IPS DF 6.9 (cell line): ENCODE results near the gene NSMF.

ENCODE experiments used
- DNase-seq: peaks from one replicate; pipeline ENCODE4 v3.0.0-alpha.2; 2013; ENCODE audit warnings: low read depth, low spot score
- H3K27ac ChIP-seq: one replicate; pipeline ENCODE4 v1.5.1; 2013; ENCODE audit warnings: low read length, control low read depth
- H3K27me3 ChIP-seq: 2 replicates; pipeline ENCODE4 v1.6.1; 2013; ENCODE audit warnings: mild to moderate bottlenecking, low read length; ENCODE audit not compliant: control insufficient read depth, insufficient read depth
- H3K36me3 ChIP-seq: 2 replicates; pipeline ENCODE4 v1.6.1; 2013; ENCODE audit warnings: low read length; ENCODE audit not compliant: control insufficient read depth, insufficient read depth
- H3K4me1 ChIP-seq: 2 replicates; pipeline ENCODE4 v1.6.1; 2013; ENCODE audit warnings: low read length; ENCODE audit not compliant: control insufficient read depth, insufficient read depth
- H3K4me3 ChIP-seq: 2 replicates; pipeline ENCODE4 v1.5.1; 2013; ENCODE audit warnings: mild to moderate bottlenecking, low read length
- H3K9me3 ChIP-seq: 2 replicates; pipeline ENCODE4 v1.6.1; 2013; ENCODE audit warnings: low read length, inconsistent platforms; ENCODE audit not compliant: control insufficient read depth, insufficient read depth
- WGBS: extraction: QIAGEN DNeasy Blood & Tissue Kit; methylation state at CpG from one replicate; pipeline ENCODE4 v1.1.7; 2013; ENCODE audit warnings: mixed read lengths, missing lambda C conversion rate; ENCODE audit not compliant: insufficient read length, insufficient coverage; 5-methylcytosine and 5-hydroxymethylcytosine counted together

Gene NSMF

DNA sequence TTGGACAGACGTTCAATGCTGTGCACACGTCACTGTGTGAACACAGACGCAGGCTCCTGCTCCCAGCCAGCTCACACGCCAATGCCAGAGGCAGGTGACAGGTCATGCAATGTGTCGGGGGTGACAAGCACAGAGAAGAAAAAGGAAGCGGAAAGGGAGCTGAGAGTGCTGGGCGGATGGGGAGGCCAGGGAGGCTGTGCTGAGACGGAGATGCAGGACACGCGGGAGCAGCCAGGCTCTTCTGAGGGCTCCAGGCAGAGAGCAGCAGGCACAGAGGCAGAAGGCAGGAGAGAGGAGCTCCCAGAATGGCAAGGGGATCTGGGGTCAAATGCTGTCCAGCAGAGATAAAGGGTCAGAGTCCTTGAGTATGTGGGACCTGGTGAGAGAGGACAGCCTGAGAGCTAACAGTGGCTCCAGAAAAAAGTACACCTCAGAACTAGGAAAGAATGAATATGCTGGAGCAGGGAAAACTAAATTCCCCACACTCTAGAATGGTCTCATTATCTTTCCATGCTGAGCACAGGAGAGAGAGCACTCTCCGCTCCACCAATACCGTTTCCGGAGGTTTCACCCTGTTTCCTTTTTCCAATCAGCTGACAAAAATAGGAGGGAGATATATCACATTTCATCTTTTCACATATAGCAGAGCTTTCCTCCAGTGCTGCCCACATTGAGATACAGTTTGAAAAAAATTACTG, 32.8 kb upstream of the NSMF start:
- H3K4me1 ChIP-seq: 0 out of 2 replicates have a peak, but pooled peaks cover 1% of the 10 kb centered on the region
- H3K27me3 ChIP-seq: no peaks in the 10 kb centered on the region
- H3K36me3 ChIP-seq: no peaks in the 10 kb centered on the region
- no peak for DNase-seq
- no CpG with 5 or more reads among the region's 13 CpGs for WGBS
- no peak overlapping the region for H3K27ac ChIP-seq
- H3K4me3 ChIP-seq: no peak overlapping the region
- H3K9me3 ChIP-seq: no peaks in the 10 kb centered on the region

DNA sequence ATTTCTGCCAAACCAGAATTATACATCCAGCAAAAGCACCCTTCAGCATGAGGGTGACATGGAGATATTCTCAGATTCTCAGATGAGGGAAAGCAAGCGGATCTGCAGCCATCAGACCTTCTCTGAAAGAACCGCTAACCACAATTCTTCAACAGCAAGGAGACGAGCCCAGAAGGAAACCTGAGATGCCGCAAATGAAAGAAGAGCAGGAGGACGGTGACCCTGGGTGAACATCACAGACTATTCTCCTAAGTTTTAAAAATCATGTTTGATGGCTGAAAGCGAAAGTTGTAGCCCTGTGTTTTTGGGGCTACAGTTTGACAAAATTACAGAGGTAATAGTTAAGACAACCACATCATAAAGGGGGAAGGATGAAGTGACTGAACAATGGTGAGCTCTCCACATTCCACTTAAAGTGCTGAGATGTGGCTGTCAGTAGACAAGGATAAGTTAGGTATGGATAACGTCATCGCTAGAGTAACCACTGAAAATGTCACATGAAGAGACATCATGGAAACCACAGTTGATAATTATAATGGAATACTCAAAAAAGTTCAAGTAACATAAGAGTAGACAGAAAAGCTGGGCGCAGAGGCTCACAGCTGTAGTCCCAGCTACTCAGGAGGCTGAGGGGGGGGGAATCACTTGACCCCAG, 31.5 kb upstream of the NSMF start:
- H3K4me3 ChIP-seq: no peak overlapping the region
- H3K9me3 ChIP-seq: no peaks in the 10 kb centered on the region
- H3K27me3 ChIP-seq: no peaks in the 10 kb centered on the region
- H3K36me3 ChIP-seq: no peaks in the 10 kb centered on the region
- H3K4me1 ChIP-seq: 0 out of 2 replicates have a peak, but pooled peaks cover 1% of the 10 kb centered on the region
- no CpG with 5 or more reads among the region's 9 CpGs for WGBS
- no peak overlapping the region for H3K27ac ChIP-seq
- no peak for DNase-seq

DNA sequence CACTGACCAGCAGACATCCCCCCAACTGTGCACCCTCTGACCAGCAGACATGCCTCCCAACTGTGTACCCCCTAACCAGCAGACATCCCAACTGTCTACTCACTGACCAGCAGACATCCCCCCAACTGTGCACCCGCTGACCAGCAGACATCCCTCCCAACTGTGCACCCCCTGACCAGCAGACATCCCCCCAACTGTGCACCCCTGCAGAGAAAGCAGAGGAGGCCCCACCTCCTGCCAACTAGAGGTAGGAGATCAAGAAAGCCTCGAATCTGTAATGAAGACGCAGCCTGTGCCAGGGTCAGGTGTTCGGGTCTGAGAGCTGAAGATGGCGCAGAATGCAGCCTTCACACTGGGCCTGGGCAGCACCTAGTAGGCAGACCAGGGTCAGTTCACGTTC, 29.8 kb upstream of the NSMF start:
- peaks cover 1% of the 10 kb centered on the region; the same call in 1 of the 2 replicates for H3K4me1 ChIP-seq
- H3K4me3 ChIP-seq: no peak overlapping the region
- H3K36me3 ChIP-seq: no peaks in the 10 kb centered on the region
- no peaks in the 10 kb centered on the region for H3K9me3 ChIP-seq
- no peak overlapping the region for H3K27ac ChIP-seq
- H3K27me3 ChIP-seq: no peaks in the 10 kb centered on the region
- no peak for DNase-seq
- no CpG with 5 or more reads among the region's 6 CpGs for WGBS

DNA sequence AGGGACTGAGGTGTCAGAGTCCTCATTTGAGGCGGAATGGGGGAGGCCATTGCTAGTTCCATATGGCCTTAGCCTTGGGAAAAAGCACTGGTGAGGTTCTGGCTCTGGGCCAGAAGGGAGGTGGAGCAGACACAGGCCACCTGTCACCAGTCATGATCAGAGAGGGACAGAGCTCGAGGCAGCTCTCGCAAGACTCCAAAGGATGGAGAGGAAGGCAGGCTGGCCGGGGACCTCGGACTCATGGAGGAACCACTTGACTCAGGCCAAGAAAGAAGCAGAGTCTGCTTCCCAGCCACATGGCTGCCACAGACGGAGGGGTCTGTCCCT, 29.2 kb upstream of the NSMF start:
- no peak for DNase-seq
- no peak overlapping the region for H3K27ac ChIP-seq
- peaks cover 1% of the 10 kb centered on the region; the same call in 1 of the 2 replicates for H3K4me1 ChIP-seq
- no peaks in the 10 kb centered on the region for H3K36me3 ChIP-seq
- no peak overlapping the region for H3K4me3 ChIP-seq
- no peaks in the 10 kb centered on the region for H3K9me3 ChIP-seq
- no CpG with 5 or more reads among the region's 6 CpGs for WGBS
- no peaks in the 10 kb centered on the region for H3K27me3 ChIP-seq

DNA sequence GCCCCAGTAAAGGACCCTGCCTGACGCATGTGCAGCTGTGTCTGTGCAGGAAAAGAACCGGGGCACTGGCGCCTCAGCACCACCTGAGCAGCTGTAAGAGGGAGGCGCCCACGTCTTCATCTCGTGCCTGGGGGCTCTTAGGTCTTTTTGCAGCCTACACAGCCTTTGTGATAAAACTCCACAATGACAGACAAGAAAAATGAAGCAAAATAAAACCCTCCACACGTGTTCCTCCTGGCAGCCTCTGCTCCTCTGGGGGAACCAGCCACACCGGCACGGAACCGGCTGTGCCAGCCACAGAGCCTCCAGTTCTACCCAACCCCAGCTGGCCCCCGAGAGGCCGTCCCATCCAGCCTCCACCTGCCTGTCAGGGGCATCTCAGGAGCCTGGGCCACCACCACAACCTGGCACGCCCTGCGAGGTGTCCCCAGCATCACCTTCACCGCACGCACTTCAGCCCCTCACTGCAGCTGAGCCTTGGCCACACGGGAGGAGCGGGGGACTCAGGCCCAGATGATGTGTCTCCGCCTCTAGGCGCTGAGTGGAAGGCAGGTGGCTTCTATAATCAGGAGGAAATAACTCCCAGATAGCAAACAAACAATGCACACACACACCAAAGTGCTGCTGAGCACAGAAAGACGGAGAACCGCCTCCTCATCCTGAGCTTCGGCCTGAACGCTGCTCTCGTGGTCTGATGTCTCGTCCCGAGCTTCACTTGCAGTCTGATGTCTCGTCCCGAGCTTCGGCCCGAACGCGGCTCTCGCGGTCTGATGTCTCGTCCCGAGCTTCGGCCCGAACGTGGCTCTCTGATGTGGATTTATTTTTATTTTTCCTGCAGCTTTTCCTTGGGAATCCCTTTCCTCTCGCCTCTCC, 28.6 kb upstream of the NSMF start:
- DNase-seq: no peak

DNA sequence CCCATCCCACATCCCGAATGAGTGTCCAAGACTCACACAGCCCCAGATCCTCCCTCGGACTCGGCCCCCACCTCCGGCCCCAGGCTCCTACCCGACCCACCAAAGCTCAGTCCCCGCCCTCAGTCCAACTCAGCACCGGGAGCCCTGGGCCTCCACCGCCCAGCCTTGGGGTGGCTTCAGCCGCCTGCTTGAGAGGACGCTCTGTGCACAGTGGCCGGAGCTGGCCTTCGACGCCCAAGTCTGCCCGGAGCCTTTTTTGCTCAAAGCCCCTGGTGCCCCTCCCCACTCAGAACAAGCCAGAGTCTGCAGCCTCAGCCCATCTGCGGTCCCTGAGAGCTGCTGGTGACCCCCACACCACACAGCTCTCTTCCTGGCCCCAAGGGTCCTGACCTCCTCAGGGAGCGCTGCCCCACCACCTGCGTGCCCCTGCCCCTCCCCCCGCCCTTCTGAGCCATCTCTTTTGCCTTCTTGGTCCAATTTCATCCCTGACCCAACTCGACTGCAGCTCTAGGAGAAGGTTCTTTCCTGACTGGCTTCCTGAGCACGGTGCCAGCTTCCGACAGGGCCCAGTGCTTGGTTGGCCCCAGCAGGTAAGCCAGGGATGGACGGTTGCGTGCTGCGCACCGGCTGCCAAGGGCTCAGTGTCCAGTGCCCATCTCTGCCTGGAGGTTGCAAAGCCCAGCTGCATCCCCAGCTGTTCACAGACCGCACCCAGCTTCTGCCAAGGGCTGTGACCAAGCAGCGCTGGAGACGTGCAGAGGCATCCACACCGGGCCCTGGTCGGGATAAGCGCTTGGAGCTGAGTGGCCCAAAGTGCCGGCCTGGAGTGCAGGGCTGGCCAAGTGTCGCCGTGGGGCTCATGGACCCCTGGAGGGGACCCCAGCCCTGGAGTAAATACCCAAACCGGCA, 27.7 kb upstream of the NSMF start:
- no CpG with 5 or more reads among the region's 35 CpGs for WGBS
- no peak for DNase-seq
- no peaks in the 10 kb centered on the region for H3K27me3 ChIP-seq
- H3K4me3 ChIP-seq: no peak overlapping the region; the same call in 1 of the 2 replicates
- no peaks in the 10 kb centered on the region; the same call in 1 of the 2 replicates for H3K4me1 ChIP-seq
- H3K36me3 ChIP-seq: no peaks in the 10 kb centered on the region
- no peak overlapping the region for H3K27ac ChIP-seq
- H3K9me3 ChIP-seq: no peaks in the 10 kb centered on the region

More for the DNA sequence above, 28.6 kb upstream of the NSMF start:
- H3K36me3 ChIP-seq: no peaks in the 10 kb centered on the region
- H3K27ac ChIP-seq: no peak overlapping the region
- no peaks in the 10 kb centered on the region for H3K27me3 ChIP-seq
- no CpG with 5 or more reads among the region's 41 CpGs for WGBS
- H3K4me3 ChIP-seq: no peak overlapping the region; the same call in 1 of the 2 replicates
- H3K9me3 ChIP-seq: no peaks in the 10 kb centered on the region
- H3K4me1 ChIP-seq: no peaks in the 10 kb centered on the region; the same call in 1 of the 2 replicates

DNA sequence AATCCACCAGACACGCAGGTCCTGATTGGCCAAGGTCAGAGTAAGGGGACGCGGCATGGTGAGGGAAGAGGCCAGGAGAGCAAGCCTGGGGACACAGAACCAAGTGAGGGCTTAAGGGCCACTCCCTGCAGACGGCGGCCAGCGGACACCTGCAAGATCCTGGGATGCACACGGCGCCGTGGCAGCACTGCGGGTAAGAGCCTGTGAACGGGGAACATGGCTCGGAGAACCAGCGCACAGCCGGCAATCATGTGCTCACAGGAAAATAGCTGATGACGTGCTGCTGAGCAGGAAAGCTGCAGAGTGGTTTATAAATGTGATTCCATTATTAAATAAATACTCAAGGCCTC, 27.0 kb upstream of the NSMF start:
- Histone ChIP-seq H3K27ac (no peak overlapping the region), H3K27me3 (no peaks in the 10 kb centered on the region), H3K4me1 (no peaks in the 10 kb centered on the region; the same call in 1 of the 2 replicates), H3K9me3 (no peaks in the 10 kb centered on the region), H3K4me3 (no peak overlapping the region), H3K36me3 (no peaks in the 10 kb centered on the region)
- WGBS: no CpG with 5 or more reads among the region's 15 CpGs
- no peak for DNase-seq

DNA sequence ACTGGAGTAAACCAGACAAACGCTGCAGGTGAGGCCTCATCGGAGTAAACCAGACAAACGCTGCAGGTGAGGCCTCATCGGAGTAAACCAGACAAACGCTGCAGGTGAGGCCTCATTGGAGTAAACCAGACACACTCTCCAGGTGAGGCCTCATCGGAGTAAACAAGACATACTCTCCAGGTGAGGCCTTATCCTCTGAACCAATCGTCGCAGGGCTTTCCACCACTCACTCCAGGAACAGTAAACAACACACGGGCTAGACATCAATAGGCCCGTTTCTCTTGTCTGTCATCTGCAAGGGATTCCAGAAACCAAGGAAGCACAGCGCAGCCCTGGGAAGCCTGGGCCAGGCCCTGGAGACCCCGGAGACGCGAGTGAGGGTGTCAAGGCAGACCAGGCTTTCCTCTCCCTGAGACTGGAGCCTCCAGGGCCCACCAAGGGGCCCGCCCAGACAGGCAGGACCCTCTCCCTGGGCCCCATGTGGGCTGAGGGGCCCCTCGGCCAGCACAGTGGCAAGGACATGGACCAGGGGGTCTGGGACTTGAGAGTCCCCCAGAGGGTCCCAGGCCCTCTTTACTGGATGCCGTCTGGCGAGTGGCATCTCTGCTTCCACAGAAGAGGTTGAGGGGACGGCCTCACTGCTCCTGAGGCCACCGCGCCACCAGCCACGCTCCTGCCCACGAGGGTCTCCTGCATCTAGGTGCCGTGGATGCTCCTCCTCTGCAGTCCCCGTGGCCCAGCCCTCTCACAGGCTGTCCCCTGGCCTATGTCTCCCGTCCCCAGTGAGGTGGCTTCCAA, 26.4 kb upstream of the NSMF start:
- Histone ChIP-seq H3K9me3 (no peaks in the 10 kb centered on the region), H3K27ac (no peak overlapping the region), H3K4me1 (no peaks in the 10 kb centered on the region; the same call in 1 of the 2 replicates), H3K4me3 (no peak overlapping the region), H3K36me3 (no peaks in the 10 kb centered on the region), H3K27me3 (no peaks in the 10 kb centered on the region)
- no CpG with 5 or more reads among the region's 26 CpGs for WGBS
- no peak for DNase-seq

DNA sequence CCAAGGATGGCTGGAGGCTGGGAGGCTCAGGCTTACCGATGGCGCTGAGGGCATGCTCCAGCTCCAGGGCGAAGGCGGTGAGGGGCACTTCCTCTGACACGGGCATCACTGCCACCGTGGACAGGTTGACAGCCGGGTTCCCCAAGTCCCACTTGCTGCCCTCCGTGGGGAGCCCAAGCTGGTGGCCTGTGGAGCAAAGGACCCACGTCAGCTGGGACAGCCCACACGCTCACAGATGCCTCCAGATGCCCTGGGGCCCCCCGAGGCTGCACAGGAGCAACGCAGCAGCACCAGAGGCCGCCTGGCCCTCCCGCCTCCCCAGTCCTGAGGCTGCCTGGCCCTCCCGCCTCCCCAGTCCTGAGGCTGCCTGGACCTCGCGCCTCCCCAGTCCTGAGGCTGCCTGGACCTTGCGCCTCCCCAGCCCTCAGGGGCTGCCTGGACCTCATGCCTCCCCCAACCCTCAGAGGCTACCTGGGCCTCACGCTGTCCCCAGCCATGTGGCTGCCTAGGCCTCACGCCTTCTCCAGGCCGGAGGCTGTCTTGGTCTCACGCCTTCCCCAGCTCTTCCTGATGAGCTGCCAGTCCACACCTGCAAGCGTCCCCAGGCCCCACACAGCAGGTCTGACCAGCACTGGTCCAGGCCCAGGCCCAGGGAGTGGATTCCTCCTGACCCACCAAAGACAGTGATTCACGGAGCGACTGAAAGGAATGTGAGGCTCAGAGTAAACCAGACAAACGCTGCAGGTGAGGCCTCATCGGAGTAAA, 25.6 kb upstream of the NSMF start:
- no peak for DNase-seq
- Histone ChIP-seq H3K27ac (no peak overlapping the region), H3K9me3 (no peaks in the 10 kb centered on the region), H3K36me3 (no peaks in the 10 kb centered on the region), H3K4me1 (no peaks in the 10 kb centered on the region; the same call in 1 of the 2 replicates), H3K4me3 (no peak overlapping the region), H3K27me3 (no peaks in the 10 kb centered on the region)
- WGBS: no CpG with 5 or more reads among the region's 27 CpGs
